Left kidney (tissue), 2 donors: Measurements from ENCODE around the gene PFDN1. TPM values are rescaled to one million over a fixed set of nuclear protein-coding genes. Genes with fewer than 3 reads are reported as not detected.
"Not testable (repeated sequence)": the region's sequence is repeated elsewhere in the genome, so short reads cannot be mapped to it uniquely, and the experiment has no call there.

Experiments used
- DNase-seq: peaks from one replicate; pipeline ENCODE4 v3.0.0-alpha.2; 2013
- polyA plus RNA-seq: library from polyadenylated mRNA; unstranded; fragments of 120-200 nt; gene quantifications from one replicate; pipeline ENCODE4 v1.2.1, GENCODE V29; 2013; ENCODE audit not compliant: insufficient read length

The PFDN1 gene
- polyA plus RNA-seq, 1 donor = 112 TPM

- DNase-seq = no peak
These were observed 85.4 kb downstream of the PFDN1 start for GRCh38 chr5:140217299-140218026.

GRCh38 chr5:140216478-140217074 lies 86.3 kb downstream of the PFDN1 start:
- no peak for DNase-seq

- no peak for DNase-seq
These were observed 87.6 kb downstream of the PFDN1 start for GRCh38 chr5:140215276-140215675.

GRCh38 chr5:140214831-140215230 lies 88.1 kb downstream of the PFDN1 start:
- DNase-seq = no peak

GRCh38 chr5:140213370-140213983 lies 89.4 kb downstream of the PFDN1 start:
- DNase-seq = no peak

GRCh38 chr5:140208065-140208464 lies 94.8 kb downstream of the PFDN1 start:
- DNase-seq = no peak

GRCh38 chr5:140207250-140207964 lies 95.5 kb downstream of the PFDN1 start:
- DNase-seq = no peak

- DNase-seq = no peak
These were observed 96.9 kb downstream of the PFDN1 start for GRCh38 chr5:140205952-140206351.

GRCh38 chr5:140205216-140205615 lies 97.7 kb downstream of the PFDN1 start:
- DNase-seq = no peak

- DNase-seq = no peak
These were observed 100.3 kb downstream of the PFDN1 start for GRCh38 chr5:140202610-140203009.

- DNase-seq = no peak
These were observed 100.8 kb downstream of the PFDN1 start for GRCh38 chr5:140202078-140202477.

GRCh38 chr5:140198915-140199314 lies 104.0 kb downstream of the PFDN1 start:
- DNase-seq = not testable (repeated sequence)

- DNase-seq = no peak
These were observed 105.9 kb downstream of the PFDN1 start for GRCh38 chr5:140197023-140197422.

GRCh38 chr5:140196115-140196814 lies 106.6 kb downstream of the PFDN1 start:
- DNase-seq = no peak

Other genes with a start within 250 kb of the PFDN1 start
- 13.0 TPM for gene PURA, start 189.0 kb downstream of the PFDN1 start, polyA plus RNA-seq
- 8.0 TPM for gene IGIP, start 177.2 kb downstream of the PFDN1 start, polyA plus RNA-seq
- 54.2 TPM for gene CYSTM1, start 127.9 kb downstream of the PFDN1 start, polyA plus RNA-seq
- gene HBEGF, start 43.5 kb upstream of the PFDN1 start, polyA plus RNA-seq = 7.9 TPM
- gene SLC4A9, start 57.1 kb upstream of the PFDN1 start, polyA plus RNA-seq = 26.9 TPM
- 162 TPM for gene ANKHD1, start 98.7 kb upstream of the PFDN1 start, polyA plus RNA-seq
- 10.5 TPM for gene EIF4EBP3, start 244.6 kb upstream of the PFDN1 start, polyA plus RNA-seq